ENCODE measurements around the gene CFAP74.

DNA sequence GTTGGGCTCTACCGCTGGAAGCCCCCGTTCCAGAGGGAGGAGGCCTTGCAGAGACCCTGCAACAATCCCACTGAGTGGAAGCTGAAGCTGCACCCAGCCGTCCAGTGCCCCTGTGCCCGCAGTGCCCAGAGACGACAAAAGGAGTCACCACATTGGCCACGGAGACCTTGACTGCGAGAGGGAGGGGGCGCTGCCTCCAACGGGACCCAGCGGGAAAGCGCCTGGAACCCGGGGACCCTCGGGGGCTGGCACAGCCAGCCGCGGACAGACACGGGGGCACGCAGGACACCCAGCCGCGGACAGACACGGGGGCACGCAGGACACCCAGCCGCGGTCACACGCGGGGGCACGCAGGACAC is 22.5 kb downstream of the CFAP74 start:
- TF ChIP-seq XRCC5 (IDR thresholded peaks at IDR 0.05; ENCODE audit: low read depth, low read length) = no peak
- TF ChIP-seq SP1 (CRISPR knock-in tag; IDR thresholded peaks at IDR 0.05) = no peak
- no peak for TF ChIP-seq RB1 (IDR thresholded peaks at IDR 0.05; ENCODE audit: low read depth)
- TF ChIP-seq NBN (IDR thresholded peaks at IDR 0.05; ENCODE audit: low read depth) = no peak
- TF ChIP-seq ZNF778 (CRISPR knock-in tag; IDR thresholded peaks at IDR 0.05) = no peak
- no peak for TF ChIP-seq TEAD1 (CRISPR knock-in tag; IDR thresholded peaks at IDR 0.05)
- TF ChIP-seq, protein P1, sequence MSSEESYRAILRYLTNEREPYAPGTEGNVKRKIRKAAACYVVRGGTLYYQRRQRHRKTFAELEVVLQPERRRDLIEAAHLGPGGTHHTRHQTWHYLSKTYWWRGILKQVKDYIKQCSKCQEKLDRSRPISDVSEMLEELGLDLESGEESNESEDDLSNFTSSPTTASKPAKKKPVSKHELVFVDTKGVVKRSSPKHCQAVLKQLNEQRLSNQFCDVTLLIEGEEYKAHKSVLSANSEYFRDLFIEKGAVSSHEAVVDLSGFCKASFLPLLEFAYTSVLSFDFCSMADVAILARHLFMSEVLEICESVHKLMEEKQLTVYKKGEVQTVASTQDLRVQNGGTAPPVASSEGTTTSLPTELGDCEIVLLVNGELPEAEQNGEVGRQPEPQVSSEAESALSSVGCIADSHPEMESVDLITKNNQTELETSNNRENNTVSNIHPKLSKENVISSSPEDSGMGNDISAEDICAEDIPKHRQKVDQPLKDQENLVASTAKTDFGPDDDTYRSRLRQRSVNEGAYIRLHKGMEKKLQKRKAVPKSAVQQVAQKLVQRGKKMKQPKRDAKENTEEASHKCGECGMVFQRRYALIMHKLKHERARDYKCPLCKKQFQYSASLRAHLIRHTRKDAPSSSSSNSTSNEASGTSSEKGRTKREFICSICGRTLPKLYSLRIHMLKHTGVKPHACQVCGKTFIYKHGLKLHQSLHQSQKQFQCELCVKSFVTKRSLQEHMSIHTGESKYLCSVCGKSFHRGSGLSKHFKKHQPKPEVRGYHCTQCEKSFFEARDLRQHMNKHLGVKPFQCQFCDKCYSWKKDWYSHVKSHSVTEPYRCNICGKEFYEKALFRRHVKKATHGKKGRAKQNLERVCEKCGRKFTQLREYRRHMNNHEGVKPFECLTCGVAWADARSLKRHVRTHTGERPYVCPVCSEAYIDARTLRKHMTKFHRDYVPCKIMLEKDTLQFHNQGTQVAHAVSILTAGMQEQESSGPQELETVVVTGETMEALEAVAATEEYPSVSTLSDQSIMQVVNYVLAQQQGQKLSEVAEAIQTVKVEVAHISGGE (CRISPR knock-in tag; IDR thresholded peaks at IDR 0.05) = no peak
- no peak for TF ChIP-seq GTF2F1 (IDR thresholded peaks at IDR 0.05; ENCODE audit: low read depth, low read length)
- no peak for TF ChIP-seq ILF3 (IDR thresholded peaks at IDR 0.05; ENCODE audit: borderline replicate concordance)
- no peak for TF ChIP-seq RBM39 (optimal IDR thresholded peaks at IDR 0.05; ENCODE audit: low read depth, low read length)
- TF ChIP-seq, protein P2, sequence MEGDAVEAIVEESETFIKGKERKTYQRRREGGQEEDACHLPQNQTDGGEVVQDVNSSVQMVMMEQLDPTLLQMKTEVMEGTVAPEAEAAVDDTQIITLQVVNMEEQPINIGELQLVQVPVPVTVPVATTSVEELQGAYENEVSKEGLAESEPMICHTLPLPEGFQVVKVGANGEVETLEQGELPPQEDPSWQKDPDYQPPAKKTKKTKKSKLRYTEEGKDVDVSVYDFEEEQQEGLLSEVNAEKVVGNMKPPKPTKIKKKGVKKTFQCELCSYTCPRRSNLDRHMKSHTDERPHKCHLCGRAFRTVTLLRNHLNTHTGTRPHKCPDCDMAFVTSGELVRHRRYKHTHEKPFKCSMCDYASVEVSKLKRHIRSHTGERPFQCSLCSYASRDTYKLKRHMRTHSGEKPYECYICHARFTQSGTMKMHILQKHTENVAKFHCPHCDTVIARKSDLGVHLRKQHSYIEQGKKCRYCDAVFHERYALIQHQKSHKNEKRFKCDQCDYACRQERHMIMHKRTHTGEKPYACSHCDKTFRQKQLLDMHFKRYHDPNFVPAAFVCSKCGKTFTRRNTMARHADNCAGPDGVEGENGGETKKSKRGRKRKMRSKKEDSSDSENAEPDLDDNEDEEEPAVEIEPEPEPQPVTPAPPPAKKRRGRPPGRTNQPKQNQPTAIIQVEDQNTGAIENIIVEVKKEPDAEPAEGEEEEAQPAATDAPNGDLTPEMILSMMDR (IDR thresholded peaks at IDR 0.05 in 2 of 3, conservative IDR thresholded peaks at IDR 0.05 in 1 of 3; ENCODE audit: insufficient read depth in 2 of 3, low read depth in 1 of 3, low read length in 3 of 3) = no peak
- TF ChIP-seq RBM22 (IDR thresholded peaks at IDR 0.05; ENCODE audit: low read depth, low read length, poor library complexity, severe bottlenecking) = no peak
- TF ChIP-seq MYC (IDR thresholded peaks at IDR 0.05; ENCODE audit: low read depth, low read length) = no peak
- no peak for TF ChIP-seq MYC (CRISPR knock-in tag; IDR thresholded peaks at IDR 0.05; ENCODE audit: borderline replicate concordance, low read depth)
- no peak for TF ChIP-seq NELFE (IDR thresholded peaks at IDR 0.05; ENCODE audit: insufficient read depth, insufficient read length)
